DMS 273 (cell line): Measurements from ENCODE around the gene CSE1L.
"Not testable (repeated sequence)": the region's sequence is repeated elsewhere in the genome, so short reads cannot be mapped to it uniquely, and the experiment has no call there.

ENCODE experiments used
- DNase-seq: peaks from one replicate; lab custom pipeline; 2025; ENCODE audit not compliant: unreplicated experiment; lab: John Stamatoyannopoulos, UW

CSE1L gene, protein sequence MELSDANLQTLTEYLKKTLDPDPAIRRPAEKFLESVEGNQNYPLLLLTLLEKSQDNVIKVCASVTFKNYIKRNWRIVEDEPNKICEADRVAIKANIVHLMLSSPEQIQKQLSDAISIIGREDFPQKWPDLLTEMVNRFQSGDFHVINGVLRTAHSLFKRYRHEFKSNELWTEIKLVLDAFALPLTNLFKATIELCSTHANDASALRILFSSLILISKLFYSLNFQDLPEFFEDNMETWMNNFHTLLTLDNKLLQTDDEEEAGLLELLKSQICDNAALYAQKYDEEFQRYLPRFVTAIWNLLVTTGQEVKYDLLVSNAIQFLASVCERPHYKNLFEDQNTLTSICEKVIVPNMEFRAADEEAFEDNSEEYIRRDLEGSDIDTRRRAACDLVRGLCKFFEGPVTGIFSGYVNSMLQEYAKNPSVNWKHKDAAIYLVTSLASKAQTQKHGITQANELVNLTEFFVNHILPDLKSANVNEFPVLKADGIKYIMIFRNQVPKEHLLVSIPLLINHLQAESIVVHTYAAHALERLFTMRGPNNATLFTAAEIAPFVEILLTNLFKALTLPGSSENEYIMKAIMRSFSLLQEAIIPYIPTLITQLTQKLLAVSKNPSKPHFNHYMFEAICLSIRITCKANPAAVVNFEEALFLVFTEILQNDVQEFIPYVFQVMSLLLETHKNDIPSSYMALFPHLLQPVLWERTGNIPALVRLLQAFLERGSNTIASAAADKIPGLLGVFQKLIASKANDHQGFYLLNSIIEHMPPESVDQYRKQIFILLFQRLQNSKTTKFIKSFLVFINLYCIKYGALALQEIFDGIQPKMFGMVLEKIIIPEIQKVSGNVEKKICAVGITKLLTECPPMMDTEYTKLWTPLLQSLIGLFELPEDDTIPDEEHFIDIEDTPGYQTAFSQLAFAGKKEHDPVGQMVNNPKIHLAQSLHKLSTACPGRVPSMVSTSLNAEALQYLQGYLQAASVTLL

GRCh38 chr20:49046087-49046900 is at the start of gene CSE1L:
Gene CSE1L (plus strand): TSS chr20:49046312. CDS start chr20:49058464, 12,152 bp downstream.
- DNase-seq = peak; percentile 98

GRCh38 chr20:48999890-49000870 is 45.9 kb upstream of the CSE1L start:
- DNase-seq = no peak

GRCh38 chr20:49001741-49002140 is 44.4 kb upstream of the CSE1L start:
- no peak for DNase-seq

DNA sequence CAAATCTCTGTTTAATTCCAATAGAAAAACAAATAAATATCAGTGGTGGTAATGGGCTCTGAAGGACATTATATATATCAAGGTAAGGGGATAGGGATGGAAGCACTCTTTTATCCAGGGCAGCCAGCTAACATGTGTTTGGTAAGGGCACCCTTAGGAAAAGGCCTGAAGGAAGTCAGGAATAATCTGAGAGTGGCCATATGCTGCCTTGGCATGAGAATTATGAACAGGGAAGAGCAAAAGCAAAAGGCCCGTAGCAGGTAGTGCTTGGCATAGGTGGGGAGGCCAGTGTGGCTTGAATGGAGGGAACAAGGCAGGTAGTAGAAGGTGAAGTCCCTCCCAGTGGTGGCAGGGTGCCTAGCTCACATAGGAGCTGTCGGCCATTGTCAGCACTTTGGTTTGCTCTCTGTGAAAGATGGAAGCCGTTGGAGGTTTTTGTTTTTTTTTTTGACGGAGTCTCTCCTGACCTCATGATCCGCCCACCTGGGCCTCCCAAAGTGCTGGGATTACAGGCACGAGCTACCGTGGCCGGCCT is 39.6 kb upstream of the CSE1L start:
- peak; percentile 6 for DNase-seq

DNA sequence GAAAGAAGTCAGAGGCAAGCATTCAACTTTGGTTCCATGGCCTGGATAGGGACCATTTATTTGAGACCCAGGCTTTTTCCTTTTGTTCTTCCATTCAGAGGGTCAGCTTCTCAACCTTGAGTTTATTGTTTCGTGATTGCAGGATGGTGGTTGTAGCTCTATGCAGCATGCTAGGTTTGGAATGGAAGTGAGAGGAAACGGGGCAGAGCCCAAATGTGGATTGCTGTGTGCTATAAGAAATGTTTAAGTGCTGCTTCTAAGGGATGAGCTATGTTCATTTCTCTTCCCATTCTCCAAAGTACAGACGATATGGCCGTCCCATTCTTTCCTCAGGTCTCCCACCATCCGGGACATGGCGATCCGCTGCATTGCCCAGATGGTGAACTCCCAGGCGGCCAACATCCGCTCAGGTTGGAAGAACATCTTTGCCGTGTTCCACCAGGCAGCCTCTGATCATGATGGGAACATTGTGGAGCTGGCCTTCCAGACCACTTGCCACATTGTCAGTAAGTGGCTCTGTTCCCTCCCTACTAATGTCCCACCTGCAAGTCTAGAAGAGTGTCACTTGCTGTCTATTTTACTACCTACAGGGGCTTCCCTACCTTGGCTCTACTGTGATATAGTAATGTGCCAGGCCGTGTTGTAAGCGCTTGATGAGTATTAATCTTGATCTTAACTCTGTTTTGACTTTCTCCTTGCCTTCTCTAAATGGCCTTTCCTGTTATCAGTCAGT is 36.0 kb upstream of the CSE1L start:
- DNase-seq = no peak

- DNase-seq = no peak
These were observed 21.9 kb upstream of the CSE1L start for GRCh38 chr20:49024220-49024619.

GRCh38 chr20:49028177-49028576 is 17.9 kb upstream of the CSE1L start:
- DNase-seq = not testable (repeated sequence)

DNA sequence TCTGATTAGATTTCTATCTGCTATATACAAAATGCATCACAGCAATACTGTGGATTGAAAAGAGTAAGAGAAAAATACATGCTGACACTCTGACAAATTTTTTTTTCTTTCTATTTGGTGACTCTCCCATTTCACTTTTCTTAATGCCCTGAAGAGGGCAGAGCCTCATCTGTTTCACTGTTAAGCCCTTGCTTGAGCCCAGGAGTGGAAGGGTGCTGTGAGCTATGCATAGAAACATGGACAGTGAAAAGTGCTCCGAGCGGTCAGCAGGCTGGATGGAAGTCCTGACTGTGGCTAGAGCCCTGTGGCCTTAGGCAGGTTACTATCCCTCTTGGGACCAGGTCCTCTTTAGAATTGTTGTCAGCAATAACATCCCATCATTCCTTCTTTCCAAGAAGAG is 17.4 kb upstream of the CSE1L start:
- peak; percentile 37 for DNase-seq

- DNase-seq = no peak
These were observed 16.9 kb upstream of the CSE1L start for GRCh38 chr20:49029203-49029602.

DNA sequence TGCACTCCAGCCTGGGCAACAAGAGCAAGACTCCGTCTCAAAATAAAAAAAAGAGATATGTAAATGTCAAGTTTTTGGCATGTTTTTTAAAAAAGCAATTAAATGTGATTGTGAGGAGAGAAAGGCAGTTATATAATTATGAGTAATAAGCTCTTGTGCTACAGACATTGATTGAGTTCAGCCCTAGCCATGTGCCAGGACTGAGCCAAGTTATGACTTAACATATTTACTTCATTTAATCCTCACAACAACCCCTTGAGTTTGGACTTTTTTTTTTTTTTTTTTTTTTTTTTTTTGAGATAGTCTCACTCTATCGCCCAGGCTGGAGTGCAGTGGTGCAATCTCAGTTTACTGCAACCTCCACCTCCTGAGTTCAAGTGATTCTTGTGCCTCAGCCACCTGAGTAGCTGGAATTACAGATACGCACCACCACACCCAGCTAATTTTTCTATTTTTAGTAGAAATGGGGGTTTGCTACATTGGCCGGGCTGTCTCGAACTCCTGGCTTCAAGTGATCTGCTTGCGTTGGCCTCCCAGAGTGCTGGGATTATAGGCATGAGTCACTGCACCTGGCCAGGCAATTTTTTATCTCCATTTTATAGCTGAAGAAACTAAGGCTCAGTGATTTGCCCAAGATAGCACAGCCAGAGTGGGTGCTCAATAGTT is 15.0 kb upstream of the CSE1L start:
- DNase-seq = no peak

GRCh38 chr20:49032455-49032854 is 13.7 kb upstream of the CSE1L start:
- no peak for DNase-seq

- no peak for DNase-seq
These were observed 11.9 kb upstream of the CSE1L start for GRCh38 chr20:49034070-49034732.

DNA sequence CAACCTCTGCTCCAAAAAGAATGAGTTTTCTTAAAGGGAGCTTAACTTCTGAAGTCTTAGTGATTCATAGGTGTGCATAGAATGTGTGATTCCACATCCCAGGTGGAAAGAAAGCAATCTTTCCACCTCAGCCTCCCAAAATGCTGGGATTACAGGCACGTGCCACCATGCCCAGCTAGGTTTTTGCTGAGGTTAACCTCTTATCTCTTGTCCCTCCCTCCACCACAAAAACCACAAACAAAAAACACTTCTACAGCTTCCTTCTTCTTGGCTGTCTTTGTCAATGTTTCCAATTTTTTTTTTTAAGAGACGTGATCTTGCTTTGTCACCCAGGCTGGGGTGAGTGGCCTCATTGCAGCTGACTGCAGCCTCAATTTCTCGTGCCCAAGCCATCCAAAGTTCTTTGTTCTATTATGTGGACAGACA is 8.1 kb upstream of the CSE1L start:
- DNase-seq = no peak

- DNase-seq = no peak
These were observed 6.3 kb upstream of the CSE1L start for GRCh38 chr20:49039854-49040253.

- no peak for DNase-seq
These were observed 3.1 kb upstream of the CSE1L start for GRCh38 chr20:49043000-49043399.

DNA sequence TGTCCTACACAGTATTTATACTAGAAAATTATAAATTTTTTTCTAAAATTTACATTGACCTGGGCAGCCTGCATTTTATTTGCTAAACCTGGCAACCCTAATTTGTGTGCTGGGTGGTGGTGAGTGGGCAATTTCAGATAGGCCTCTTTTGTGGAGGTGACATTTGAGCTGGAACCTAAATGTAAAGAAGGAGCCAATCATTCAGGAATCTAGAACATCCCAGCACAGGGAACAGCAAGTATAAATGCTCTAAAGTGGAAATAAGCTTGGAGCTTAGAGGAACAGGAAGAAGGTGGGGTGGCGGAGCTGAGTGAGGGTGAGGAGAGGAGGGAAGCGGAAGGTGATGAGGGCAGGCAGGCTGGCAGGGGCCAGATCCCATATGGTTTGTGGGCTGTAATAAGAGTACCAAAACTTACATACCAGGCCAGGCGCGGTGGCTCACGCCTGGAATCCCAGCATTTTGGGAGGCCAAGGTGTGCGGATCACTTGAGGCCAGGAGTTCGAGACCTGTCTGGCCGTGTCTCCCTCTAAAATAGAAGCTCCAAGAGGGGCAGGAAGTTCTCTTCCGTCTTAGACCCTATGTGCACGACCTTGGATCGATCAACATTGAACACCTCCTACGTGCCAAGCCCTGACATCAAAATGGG is 549 bp upstream of the CSE1L start:
- peak; percentile 57 for DNase-seq

DNA sequence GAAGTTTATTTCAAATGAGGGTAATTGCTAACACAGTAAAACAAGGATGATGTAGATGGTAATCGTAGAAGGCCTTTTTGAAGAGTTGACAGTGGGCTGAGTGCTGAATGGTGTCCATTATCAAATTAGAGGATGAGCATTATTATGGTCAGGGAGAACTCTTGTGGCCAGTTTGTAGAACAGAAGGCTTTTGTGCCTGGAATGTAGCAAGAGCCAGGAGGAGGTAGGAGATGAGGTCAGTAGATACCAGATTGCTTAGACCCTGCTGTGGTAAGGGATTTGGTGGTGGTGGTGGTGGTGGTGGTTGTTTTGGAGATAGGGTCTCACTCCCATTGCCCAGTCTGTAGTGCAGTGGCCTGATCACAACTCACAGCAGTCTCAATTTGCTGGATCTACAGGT is 6.2 kb downstream of the CSE1L start:
- no peak for DNase-seq
